SU-DHL-6 (cell line): ENCODE results near the gene KIZ.

ENCODE experiments used
- EZH2phosphoT487 ChIP-seq: fragments of 200-600 bp; sonication (generic), shearing (Covaris generic); conservative IDR thresholded peaks from 2 replicates; pipeline ENCODE4 v1.6.1; 2018; ENCODE audit warnings: mild to moderate bottlenecking, antibody characterized with exemption, low read length, moderate library complexity, mixed read lengths
- TF ChIP-seq, protein P1 (sequence below): fragments of 200-600 bp; sonication (generic); IDR thresholded peaks from one replicate; pipeline ENCODE4 v1.5.1; 2017; ENCODE audit warnings: antibody characterized with exemption, mild to moderate bottlenecking, low read length, moderate library complexity; ENCODE audit not compliant: insufficient read depth, poor library complexity, severe bottlenecking

DNA sequence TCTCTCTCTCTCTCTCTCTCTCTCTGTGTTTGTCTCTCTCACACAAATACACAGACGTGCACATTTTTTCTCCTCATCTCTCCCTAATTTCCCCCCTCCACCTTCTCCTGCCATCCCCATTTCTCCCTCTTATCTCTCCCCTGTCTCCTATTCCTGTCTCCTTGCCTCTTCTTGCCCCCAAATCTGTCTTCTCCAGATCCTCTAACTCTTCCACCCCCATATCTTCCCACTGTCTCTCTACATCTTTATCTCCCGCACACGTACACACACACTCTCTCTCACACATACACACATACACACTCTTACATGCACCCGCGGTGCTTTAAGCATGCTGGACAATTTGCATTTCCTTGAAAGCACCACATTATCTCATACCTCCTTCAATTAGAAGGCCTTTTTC is 15.9 kb downstream of the KIZ start:
- TF ChIP-seq, protein P1, sequence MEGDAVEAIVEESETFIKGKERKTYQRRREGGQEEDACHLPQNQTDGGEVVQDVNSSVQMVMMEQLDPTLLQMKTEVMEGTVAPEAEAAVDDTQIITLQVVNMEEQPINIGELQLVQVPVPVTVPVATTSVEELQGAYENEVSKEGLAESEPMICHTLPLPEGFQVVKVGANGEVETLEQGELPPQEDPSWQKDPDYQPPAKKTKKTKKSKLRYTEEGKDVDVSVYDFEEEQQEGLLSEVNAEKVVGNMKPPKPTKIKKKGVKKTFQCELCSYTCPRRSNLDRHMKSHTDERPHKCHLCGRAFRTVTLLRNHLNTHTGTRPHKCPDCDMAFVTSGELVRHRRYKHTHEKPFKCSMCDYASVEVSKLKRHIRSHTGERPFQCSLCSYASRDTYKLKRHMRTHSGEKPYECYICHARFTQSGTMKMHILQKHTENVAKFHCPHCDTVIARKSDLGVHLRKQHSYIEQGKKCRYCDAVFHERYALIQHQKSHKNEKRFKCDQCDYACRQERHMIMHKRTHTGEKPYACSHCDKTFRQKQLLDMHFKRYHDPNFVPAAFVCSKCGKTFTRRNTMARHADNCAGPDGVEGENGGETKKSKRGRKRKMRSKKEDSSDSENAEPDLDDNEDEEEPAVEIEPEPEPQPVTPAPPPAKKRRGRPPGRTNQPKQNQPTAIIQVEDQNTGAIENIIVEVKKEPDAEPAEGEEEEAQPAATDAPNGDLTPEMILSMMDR = no peak
- no peak for TF ChIP-seq EZH2phosphoT487
